Measurements from ENCODE around the gene GYS2.

DNA sequence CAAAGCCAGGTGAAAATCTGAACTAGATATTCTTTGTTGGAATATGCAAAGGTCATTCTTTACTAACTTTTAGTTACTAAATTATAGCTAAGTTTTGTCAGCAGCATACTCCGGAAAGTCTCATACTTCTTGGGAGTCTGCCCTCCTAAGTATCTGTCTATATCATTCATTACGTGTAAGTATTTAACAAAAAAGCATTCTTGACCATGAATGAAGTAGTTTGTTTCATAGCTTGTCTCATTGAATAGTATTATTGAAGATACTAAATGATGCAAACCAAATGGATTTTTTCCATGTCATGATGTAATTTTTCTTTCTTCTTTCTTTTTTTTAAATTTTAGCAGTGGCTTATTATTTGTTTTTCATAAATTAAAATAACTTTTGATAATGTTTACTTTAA lies 88.4 kb downstream of the GYS2 start:
- TF ChIP-seq, protein P1, sequence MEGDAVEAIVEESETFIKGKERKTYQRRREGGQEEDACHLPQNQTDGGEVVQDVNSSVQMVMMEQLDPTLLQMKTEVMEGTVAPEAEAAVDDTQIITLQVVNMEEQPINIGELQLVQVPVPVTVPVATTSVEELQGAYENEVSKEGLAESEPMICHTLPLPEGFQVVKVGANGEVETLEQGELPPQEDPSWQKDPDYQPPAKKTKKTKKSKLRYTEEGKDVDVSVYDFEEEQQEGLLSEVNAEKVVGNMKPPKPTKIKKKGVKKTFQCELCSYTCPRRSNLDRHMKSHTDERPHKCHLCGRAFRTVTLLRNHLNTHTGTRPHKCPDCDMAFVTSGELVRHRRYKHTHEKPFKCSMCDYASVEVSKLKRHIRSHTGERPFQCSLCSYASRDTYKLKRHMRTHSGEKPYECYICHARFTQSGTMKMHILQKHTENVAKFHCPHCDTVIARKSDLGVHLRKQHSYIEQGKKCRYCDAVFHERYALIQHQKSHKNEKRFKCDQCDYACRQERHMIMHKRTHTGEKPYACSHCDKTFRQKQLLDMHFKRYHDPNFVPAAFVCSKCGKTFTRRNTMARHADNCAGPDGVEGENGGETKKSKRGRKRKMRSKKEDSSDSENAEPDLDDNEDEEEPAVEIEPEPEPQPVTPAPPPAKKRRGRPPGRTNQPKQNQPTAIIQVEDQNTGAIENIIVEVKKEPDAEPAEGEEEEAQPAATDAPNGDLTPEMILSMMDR (IDR thresholded peaks at IDR 0.05), result no peak
- no peak for TF ChIP-seq POLR2A (IDR thresholded peaks at IDR 0.05)
